Astrocyte (in vitro differentiated cells and primary cell): ENCODE results near the gene ZNF44. TPM values are rescaled to one million over a fixed set of nuclear protein-coding genes. Genes with fewer than 3 reads are reported as not detected.

Experiments
- DNase-seq: peaks from one replicate; pipeline ENCODE4 v3.0.0-alpha.2; 2010; ENCODE audit warnings: low read depth
- FAIRE-seq: peaks from 2 replicates; lab custom pipeline; 2011; peaks lifted over from hg19 to GRCh38; lab: Jason Lieb, UNC
- H2AFZ ChIP-seq: 2 replicates; pipeline ENCODE4 v1.6.0; 2012; ENCODE audit warnings: low read depth, low read length, inconsistent platforms
- H3K27ac ChIP-seq: 2 replicates; pipeline ENCODE4 v1.5.1; 2011; ENCODE audit warnings: low read depth, low read length, inconsistent platforms
- H3K27me3 ChIP-seq: 2 replicates; pipeline ENCODE4 v1.6.0; 2011; ENCODE audit warnings: low read length, inconsistent platforms; ENCODE audit not compliant: insufficient read depth
- H3K36me3 ChIP-seq: 2 replicates; pipeline ENCODE4 v1.5.1; 2011; ENCODE audit warnings: low read length, inconsistent platforms; ENCODE audit not compliant: insufficient read depth
- H3K4me1 ChIP-seq: 2 replicates; pipeline ENCODE4 v1.5.1; 2011; ENCODE audit warnings: low read length, inconsistent platforms; ENCODE audit not compliant: insufficient read depth
- H3K4me2 ChIP-seq: 2 replicates; pipeline ENCODE4 v1.6.0; 2012; ENCODE audit warnings: low read length, inconsistent platforms
- H3K4me3 ChIP-seq: 2 replicates; pipeline ENCODE4 v1.5.1; 2011; ENCODE audit warnings: low read depth, mild to moderate bottlenecking, low read length, inconsistent platforms; ENCODE audit not compliant: insufficient read depth
- H3K79me2 ChIP-seq: 2 replicates; pipeline ENCODE4 v1.6.0; 2012; ENCODE audit warnings: mild to moderate bottlenecking, low read length, inconsistent platforms; ENCODE audit not compliant: insufficient read depth
- H3K9ac ChIP-seq: 2 replicates; pipeline ENCODE4 v1.6.0; 2012; ENCODE audit warnings: mild to moderate bottlenecking, low read length, inconsistent platforms
- H3K9me3 ChIP-seq: 2 replicates; pipeline ENCODE4 v1.5.1; 2012; ENCODE audit warnings: low read depth, mild to moderate bottlenecking, low read length, inconsistent platforms; ENCODE audit not compliant: insufficient read depth
- H4K20me1 ChIP-seq: 2 replicates; pipeline ENCODE4 v1.6.0; 2012; ENCODE audit warnings: low read length, inconsistent platforms; ENCODE audit not compliant: insufficient read depth
- H3K27ac Mint-ChIP-seq: one replicate; pipeline ENCODE4 v1.8.0; 2021; ENCODE audit warnings: mild to moderate bottlenecking, mixed read lengths; ENCODE audit not compliant: unreplicated experiment
- H3K27me3 Mint-ChIP-seq: one replicate; pipeline ENCODE4 v1.8.0; 2021; ENCODE audit warnings: low read depth, mixed read lengths; ENCODE audit not compliant: unreplicated experiment
- H3K36me3 Mint-ChIP-seq: one replicate; pipeline ENCODE4 v1.8.0; 2021; ENCODE audit warnings: low read depth, mixed read lengths; ENCODE audit not compliant: unreplicated experiment
- H3K4me1 Mint-ChIP-seq: one replicate; pipeline ENCODE4 v1.8.0; 2021; ENCODE audit warnings: low read depth, mixed read lengths; ENCODE audit not compliant: unreplicated experiment
- H3K4me3 Mint-ChIP-seq: one replicate; pipeline ENCODE4 v1.8.0; 2021; ENCODE audit warnings: mild to moderate bottlenecking, moderate library complexity, mixed read lengths; ENCODE audit not compliant: unreplicated experiment
- H3K9me3 Mint-ChIP-seq: one replicate; pipeline ENCODE4 v1.8.0; 2021; ENCODE audit warnings: mild to moderate bottlenecking, mixed read lengths; ENCODE audit not compliant: unreplicated experiment
- EZH2 ChIP-seq: IDR thresholded peaks from 2 replicates; pipeline ENCODE4 v1.6.1; 2012; ENCODE audit warnings: mild to moderate bottlenecking, low read length, inconsistent platforms; ENCODE audit not compliant: insufficient read depth
- total RNA-seq: library from RNA; stranded (reverse); gene quantifications from 2 replicates; pipeline ENCODE4 v1.2.1, GENCODE V29; 2021
- TF ChIP-seq, protein P1 (sequence below): IDR thresholded peaks from 2 replicates; pipeline ENCODE4 v1.5.1; 2011; ENCODE audit warnings: low read depth, mild to moderate bottlenecking, inconsistent platforms, low read length, moderate library complexity; ENCODE audit not compliant: insufficient read depth

Gene ZNF44
- total RNA-seq, 1 donor from 2014 or later: 0.09 TPM

GRCh38 chr19:12222980-12223630 is 71.6 kb downstream of the ZNF44 start:
- H3K4me3 ChIP-seq: no peak overlapping the region
- no peak for FAIRE-seq
- H3K27ac ChIP-seq: no peak overlapping the region
- peaks cover 17% of the 10 kb centered on the region for H3K9me3 ChIP-seq
- no peaks in the 10 kb centered on the region for H3K4me1 Mint-ChIP-seq
- no peaks in the 10 kb centered on the region for H3K27me3 ChIP-seq
- no peaks in the 10 kb centered on the region for H3K36me3 ChIP-seq
- no peaks in the 10 kb centered on the region for H4K20me1 ChIP-seq
- no peaks in the 10 kb centered on the region for H3K4me1 ChIP-seq
- H3K9me3 Mint-ChIP-seq: peaks cover 44% of the 10 kb centered on the region
- peaks cover 29% of the 10 kb centered on the region for H3K36me3 Mint-ChIP-seq
- no peak overlapping the region for H2AFZ ChIP-seq
- H3K9ac ChIP-seq: no peak overlapping the region
- TF ChIP-seq, protein P1, sequence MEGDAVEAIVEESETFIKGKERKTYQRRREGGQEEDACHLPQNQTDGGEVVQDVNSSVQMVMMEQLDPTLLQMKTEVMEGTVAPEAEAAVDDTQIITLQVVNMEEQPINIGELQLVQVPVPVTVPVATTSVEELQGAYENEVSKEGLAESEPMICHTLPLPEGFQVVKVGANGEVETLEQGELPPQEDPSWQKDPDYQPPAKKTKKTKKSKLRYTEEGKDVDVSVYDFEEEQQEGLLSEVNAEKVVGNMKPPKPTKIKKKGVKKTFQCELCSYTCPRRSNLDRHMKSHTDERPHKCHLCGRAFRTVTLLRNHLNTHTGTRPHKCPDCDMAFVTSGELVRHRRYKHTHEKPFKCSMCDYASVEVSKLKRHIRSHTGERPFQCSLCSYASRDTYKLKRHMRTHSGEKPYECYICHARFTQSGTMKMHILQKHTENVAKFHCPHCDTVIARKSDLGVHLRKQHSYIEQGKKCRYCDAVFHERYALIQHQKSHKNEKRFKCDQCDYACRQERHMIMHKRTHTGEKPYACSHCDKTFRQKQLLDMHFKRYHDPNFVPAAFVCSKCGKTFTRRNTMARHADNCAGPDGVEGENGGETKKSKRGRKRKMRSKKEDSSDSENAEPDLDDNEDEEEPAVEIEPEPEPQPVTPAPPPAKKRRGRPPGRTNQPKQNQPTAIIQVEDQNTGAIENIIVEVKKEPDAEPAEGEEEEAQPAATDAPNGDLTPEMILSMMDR: no peak
- no peak for TF ChIP-seq EZH2
- no peaks in the 10 kb centered on the region for H3K27me3 Mint-ChIP-seq
- H3K4me2 ChIP-seq: no peak overlapping the region
- H3K4me3 Mint-ChIP-seq: no peak overlapping the region
- no peaks in the 10 kb centered on the region for H3K79me2 ChIP-seq
- H3K27ac Mint-ChIP-seq: no peak overlapping the region
- DNase-seq: no peak

Other genes with a start within 250 kb of the ZNF44 start
- gene ZNF878, start 241.9 kb downstream of the ZNF44 start, total RNA-seq: not detected in 2 replicates
- gene ZNF844, start 230.2 kb downstream of the ZNF44 start, total RNA-seq: not detected in 2 replicates
- gene ZNF20, start 154.5 kb downstream of the ZNF44 start, total RNA-seq: 7.5 and 8.2 TPM in 2 replicates
- 13.7 and 16.1 TPM in 2 replicates for gene ZNF625, start 138.1 kb downstream of the ZNF44 start, total RNA-seq
- 8.3 and 11.1 TPM in 2 replicates for gene ZNF136, start 131.8 kb downstream of the ZNF44 start, total RNA-seq
- gene ZNF563, start 38.8 kb upstream of the ZNF44 start, total RNA-seq: not detected in 2 replicates
- gene ZNF442, start 70.8 kb upstream of the ZNF44 start, total RNA-seq: 0.38 and 0.95 TPM in 2 replicates
- gene ZNF799, start 106.4 kb upstream of the ZNF44 start, total RNA-seq: 1.7 and 3.2 TPM in 2 replicates
- 2.5 and 4.3 TPM in 2 replicates for gene ZNF443, start 146.1 kb upstream of the ZNF44 start, total RNA-seq
- 2.3 and 2.8 TPM in 2 replicates for gene ZNF709, start 189.9 kb upstream of the ZNF44 start, total RNA-seq